Vagina (tissue), 2 donors: Measurements from ENCODE around the gene CD200R1.

Source experiments
- CTCF ChIP-seq, 3 experiments: fragments of 450-650 bp in 2 of 3; fragments of 200-600 bp in 1 of 3; sonication (generic) in 1 of 3; IDR thresholded peaks; one replicate each; pipeline ENCODE4 v1.5.1; 2017 to 2019; ENCODE audit warnings: antibody characterized with exemption in 3 of 3, mild to moderate bottlenecking in 2 of 3, moderate library complexity in 2 of 3
- POLR2A ChIP-seq, 2 donors: fragments of 450-650 bp; IDR thresholded peaks; one replicate each; pipeline ENCODE4 v1.6.1; 2017; ENCODE audit warnings: antibody characterized with exemption in 2 of 2, mild to moderate bottlenecking in 2 of 2, moderate library complexity in 2 of 2
- POLR2AphosphoS5 ChIP-seq, 2 donors: sonication (generic); formaldehyde crosslinking; IDR thresholded peaks; one replicate each; pipeline ENCODE4 v1.9.0; 2017; ENCODE audit warnings: antibody characterized with exemption in 2 of 2, mild to moderate bottlenecking in 2 of 2, low read depth in 1 of 2; ENCODE audit not compliant: insufficient read depth in 1 of 2

- TF ChIP-seq CTCF (IDR thresholded peaks at IDR 0.05) = no peak
- TF ChIP-seq POLR2AphosphoS5 (IDR thresholded peaks at IDR 0.05; ENCODE audit: insufficient read depth in 1 of 2, low read depth in 1 of 2) = no peak
- no peak for TF ChIP-seq POLR2A (IDR thresholded peaks at IDR 0.05)
Observed at GRCh38 chr3:112931736-112932521, 43.0 kb downstream of the CD200R1 start.
